GM10248 (cell line): ENCODE results near the gene FAM216A.

Experiments
- CTCF ChIA-PET: fragments of 300-600 bp; sonication (Branson Sonifier 250); formaldehyde crosslinking; extraction: SDS; loops from one replicate; lab custom pipeline; 2021; ENCODE audit warnings: antibody characterized with exemption; lab: Yijun Ruan, JAX
- POLR2A ChIA-PET: fragments of 350-650 bp; sonication (Branson Sonifier 250); formaldehyde crosslinking; extraction: SDS; loops from one replicate; lab custom pipeline; 2020; ENCODE audit warnings: antibody characterized with exemption; lab: Yijun Ruan, JAX
- DNase-seq: peaks from one replicate; pipeline ENCODE4 v3.0.0; 2012; ENCODE audit errors: extremely low spot score
- CTCF ChIP-seq: IDR thresholded peaks from 2 replicates; pipeline ENCODE4 v1.5.1; 2012; ENCODE audit warnings: mild to moderate bottlenecking, low read depth; ENCODE audit errors: extremely low read depth, missing control alignments, control extremely low read depth

FAM216A gene

GRCh38 chr12:110530511-110530910 lies 61.9 kb downstream of the FAM216A start:
- CTCF ChIA-PET = interaction anchor here (1.5 to 9.4 kb wide), 3 partner anchors 9 to 70 kb away, joined by 3 to 70 read pairs (median 5); no protein-coding TSS in a partner anchor
- POLR2A ChIA-PET = interaction anchor here (0.6 kb wide), 1 partner anchor 75 kb away, joined by 7 read pairs; no protein-coding TSS in a partner anchor
- no peak for TF ChIP-seq CTCF
- DNase-seq = no peak

- ChIA-PET POLR2A (no interaction called here), CTCF (interaction anchor here (1.0 to 9.4 kb wide), 11 partner anchors 8 to 100 kb away, joined by 3 to 70 read pairs (median 6); partner anchors contain the start of genes FAM216A and GPN3)
- TF ChIP-seq CTCF = no peak
- peak; percentile 76 for DNase-seq
Observed at GRCh38 chr12:110531741-110532333, 63.2 kb downstream of the FAM216A start.

- no peak for TF ChIP-seq CTCF
- no peak for DNase-seq
- ChIA-PET CTCF (interaction anchor here (1.0 to 9.4 kb wide), 10 partner anchors 9 to 101 kb away, joined by 3 to 70 read pairs (median 8); partner anchors contain the start of genes FAM216A and GPN3), POLR2A (no interaction called here)
Observed at GRCh38 chr12:110532644-110533043, 64.0 kb downstream of the FAM216A start.

- no peak for TF ChIP-seq CTCF
- CTCF ChIA-PET = interaction anchor here (0.7 to 9.4 kb wide), 9 partner anchors 10 to 66 kb away, joined by 3 to 70 read pairs (median 5); no protein-coding TSS in a partner anchor
- POLR2A ChIA-PET = no interaction called here
- DNase-seq = no peak
Observed at GRCh38 chr12:110533607-110534006, 65.0 kb downstream of the FAM216A start.

- ChIA-PET CTCF (interaction anchor here (1.0 to 9.4 kb wide), 8 partner anchors 9 to 104 kb away, joined by 3 to 70 read pairs (median 8); partner anchors contain the start of gene ARPC3), POLR2A (no interaction called here)
- DNase-seq = no peak
- TF ChIP-seq CTCF = no peak
Observed at GRCh38 chr12:110534811-110535210, 66.2 kb downstream of the FAM216A start.

GRCh38 chr12:110536834-110537604 lies 68.4 kb downstream of the FAM216A start:
- TF ChIP-seq CTCF = no peak
- ChIA-PET POLR2A (no interaction called here), CTCF (interaction anchor here (0.8 to 4.3 kb wide), 9 partner anchors 9 to 87 kb away, joined by 3 to 23 read pairs (median 4); partner anchors contain the start of gene ARPC3)
- no peak for DNase-seq
